NCI-H1417 treated with DMSO at 0.1 percent for 48 hours (cell line): ENCODE measurements around the gene EMILIN3.

ENCODE experiments used
- DNase-seq: peaks from one replicate; lab custom pipeline; 2025; lab: John Stamatoyannopoulos, UW

The EMILIN3 gene

DNA sequence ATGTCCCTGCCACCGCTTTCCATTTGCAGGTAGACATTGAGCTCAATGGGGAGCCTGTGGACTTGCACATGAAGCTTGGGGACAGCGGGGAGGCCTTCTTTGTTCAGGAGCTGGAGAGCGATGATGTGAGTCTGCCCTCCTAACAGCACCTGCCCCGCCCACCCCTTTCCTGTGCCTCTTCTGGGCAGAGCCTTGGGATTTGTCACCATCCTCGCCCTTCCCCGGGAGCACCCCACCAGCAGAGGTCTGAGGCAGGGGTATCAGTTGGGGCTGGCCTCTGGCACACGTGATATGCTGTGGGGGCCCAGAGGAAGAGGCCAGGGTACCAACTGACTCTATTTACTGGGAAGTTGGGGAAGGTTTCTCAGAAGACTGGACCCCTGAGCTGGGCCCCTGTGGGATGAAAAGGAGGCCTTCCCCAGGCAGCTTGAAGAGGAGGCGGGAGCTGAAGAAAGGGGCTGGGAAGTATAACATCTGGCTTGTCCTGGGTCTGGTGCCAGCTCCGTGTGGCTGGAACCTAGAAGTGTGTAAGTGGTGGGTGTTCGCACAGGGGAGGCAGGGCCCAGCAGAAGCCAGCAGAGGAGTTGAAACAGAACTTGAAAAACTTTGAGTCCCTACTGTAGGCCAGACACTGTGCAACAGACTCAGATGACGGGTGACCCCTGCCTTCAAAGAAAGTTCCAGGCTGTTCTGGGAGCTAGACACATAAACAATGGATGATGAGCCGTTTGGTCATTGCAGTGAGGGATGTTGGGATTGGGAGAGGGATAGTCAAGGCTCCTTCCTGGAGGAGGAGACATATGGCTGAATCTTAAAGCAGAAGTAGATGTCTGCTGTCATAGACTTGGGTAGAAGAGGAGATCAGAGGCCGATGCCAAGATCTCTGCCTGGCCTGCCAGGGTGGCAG is 18.8 kb downstream of the EMILIN3 start:
- no peak for DNase-seq

DNA sequence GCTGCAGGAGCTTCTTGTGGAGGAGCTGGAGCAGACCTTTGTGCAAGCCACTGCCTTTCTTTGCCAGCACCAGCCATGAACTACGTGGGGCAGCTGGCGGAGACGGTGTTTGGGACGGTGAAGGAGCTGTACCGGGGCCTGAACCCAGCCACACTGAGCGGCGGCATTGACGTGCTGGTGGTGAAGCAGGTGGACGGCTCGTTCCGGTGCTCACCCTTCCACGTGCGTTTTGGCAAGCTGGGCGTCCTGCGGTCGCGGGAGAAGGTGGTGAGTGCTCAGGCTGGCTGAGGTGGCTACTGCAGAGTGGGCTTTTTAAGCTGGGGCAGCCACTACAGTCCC is 20.9 kb downstream of the EMILIN3 start:
- DNase-seq = no peak

DNA sequence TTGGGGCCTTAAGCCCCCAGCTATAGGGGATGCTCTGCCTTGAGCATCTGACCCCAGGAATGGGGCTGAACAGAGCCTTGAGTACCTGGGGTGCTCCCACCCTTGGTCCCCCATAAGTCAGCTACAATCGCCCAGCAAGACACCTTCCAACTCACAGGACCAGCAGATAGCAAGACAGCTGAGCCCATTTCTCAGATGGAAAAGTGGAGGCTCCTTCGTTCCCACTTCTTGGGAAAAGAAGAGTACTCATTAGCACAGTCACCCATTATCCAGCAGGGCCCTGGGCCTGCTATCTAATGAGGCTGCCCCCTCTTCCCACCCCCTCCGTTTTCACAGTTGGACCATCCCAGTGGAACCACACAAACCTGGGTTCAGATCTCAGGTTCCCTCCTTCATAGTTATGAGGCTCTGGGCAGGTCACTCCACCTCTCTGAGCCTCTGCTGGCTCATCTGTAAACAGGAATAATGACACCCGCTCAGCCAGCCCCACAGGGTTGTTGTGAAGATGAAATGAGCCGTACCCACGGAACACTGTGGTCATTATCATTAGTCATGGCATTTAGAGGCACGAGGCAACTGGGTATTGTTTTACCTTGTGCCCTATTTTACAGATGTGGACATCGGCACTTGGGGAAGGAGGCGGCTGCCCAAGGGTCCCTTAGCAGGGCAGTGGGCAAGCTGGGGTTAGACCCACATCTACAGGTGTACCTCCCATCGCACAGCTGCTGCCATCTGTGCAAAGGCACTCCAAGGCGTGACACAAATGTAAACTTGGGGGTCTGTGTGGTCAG is 21.5 kb downstream of the EMILIN3 start:
- DNase-seq = no peak

DNA sequence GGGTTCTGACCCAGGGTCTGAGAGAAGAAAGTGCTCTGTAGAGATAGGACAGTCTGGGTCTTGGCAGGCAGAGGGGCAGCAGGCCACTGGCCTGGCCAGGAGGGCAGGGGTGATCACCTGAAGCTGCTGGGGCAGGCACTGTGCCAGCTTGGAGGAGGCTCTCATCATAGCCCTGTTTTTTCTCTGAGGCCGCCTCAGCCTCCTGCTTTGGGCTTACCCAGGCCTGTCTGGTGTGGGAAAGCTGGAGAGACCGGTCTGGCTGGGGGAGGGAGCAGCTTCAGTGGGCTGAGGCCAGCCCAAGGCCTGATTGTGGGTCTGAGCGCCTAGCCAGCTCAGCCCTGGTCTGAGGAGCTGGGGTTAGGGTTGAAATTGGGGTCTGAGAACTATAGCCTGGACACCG is 22.1 kb downstream of the EMILIN3 start:
- DNase-seq = no peak

DNA sequence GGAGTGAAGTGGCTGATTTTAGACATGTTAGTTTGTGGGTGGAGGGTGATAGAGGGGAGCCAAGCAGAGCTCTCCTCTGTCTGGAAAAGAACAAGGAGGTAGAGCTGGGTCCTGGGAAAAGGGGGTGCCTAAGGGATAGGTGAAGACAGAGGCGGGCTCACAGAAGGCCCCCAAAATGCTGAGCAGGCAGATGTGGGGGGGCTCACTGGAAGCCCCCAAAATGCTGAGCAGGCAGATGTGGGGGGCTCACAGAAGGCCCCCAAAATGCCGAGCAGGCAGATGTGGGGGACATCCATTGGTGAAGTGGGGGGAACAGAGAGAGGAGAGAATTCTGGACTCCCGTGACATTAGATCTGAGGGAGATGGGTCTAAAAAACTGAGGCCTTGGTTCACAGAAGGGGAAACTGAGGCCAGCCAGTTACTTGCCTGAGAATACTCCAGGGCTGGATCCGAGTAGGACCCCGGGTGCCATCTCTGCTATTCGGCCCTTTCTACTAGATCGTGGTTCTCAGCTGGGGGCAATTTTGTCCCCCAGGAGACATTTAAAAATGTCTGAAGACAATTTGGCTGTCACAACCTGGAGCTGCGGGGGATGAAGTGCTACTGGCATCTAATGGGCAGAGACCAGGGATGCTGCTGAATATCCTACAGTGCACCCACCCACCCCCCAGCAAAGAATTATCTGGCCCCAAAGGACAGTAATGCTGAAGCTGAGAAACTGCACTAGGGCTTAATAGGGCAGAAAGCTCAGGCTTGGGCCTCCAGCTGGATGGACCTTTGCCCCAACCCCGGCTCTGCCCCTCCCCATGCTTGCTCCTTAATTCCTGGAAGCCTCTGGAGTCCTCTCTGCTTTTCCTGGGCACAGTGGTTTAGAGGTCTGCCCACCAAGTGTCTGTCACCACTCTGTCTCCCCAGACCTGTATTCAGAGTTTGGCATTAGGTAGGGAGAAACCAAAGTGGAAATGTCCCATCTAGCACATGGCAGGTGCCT is 23.8 kb downstream of the EMILIN3 start:
- DNase-seq = no peak

DNA sequence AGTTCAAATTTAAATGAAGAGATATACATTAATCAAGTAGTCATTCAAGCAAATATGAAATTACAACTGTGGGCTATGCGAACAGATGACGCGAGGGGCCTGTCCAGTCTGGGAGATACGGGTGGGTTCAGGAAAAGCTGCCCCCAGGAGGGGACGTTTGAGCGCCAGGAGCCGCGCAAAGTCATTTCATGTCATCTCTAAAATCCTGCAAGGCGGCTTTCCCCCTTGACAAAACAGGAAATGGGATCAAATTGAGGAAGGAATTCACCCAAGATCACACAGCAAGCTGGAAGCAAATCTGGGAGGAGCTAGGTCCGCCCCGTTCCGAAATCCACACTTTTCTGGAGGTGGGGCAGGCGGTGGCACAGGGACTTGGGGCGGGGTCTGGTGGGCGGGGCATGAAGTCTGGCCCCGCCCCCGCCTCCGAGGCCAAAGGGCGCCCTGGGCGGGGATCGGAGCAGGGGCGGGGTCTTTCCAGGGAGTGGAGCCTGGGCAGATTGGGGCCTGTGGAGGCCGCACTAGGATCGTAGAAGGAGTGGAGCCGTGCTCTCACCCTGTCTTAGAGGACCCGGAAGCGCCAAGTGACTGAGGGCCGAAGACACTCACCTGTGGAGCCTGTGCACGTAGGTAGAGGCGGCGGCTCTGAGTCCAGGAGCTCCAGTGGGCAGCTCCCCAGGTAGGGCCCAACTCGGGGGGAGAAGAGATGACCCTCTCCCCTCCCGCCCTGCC is 26.1 kb downstream of the EMILIN3 start, which contains the start of gene LPIN3:
LPIN3 (plus strand) TSS at position 495 of the 729 bp plus-strand sequence. CDS start 4,983 bp downstream, outside the sequence.
- peak; percentile 53 for DNase-seq

DNA sequence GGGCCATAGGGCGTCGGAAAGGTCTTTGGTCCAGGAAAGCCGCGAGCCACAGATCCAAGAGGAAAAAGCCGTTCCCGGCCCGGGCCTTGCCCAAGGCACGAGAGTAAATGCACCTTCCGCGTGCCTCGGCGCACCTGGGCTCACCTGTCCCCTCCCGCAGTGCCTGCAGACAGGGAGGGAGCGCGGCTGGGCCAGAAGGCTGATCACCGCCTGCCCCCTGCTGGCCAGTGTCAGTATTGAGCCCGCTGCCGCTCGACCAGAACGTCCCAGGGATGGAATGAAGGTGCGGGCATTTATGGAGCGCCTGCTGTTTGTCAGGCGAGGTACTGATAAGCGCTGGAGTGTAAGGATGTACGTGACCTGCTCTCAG is 26.7 kb downstream of the EMILIN3 start:
- peak; percentile 42 for DNase-seq

DNA sequence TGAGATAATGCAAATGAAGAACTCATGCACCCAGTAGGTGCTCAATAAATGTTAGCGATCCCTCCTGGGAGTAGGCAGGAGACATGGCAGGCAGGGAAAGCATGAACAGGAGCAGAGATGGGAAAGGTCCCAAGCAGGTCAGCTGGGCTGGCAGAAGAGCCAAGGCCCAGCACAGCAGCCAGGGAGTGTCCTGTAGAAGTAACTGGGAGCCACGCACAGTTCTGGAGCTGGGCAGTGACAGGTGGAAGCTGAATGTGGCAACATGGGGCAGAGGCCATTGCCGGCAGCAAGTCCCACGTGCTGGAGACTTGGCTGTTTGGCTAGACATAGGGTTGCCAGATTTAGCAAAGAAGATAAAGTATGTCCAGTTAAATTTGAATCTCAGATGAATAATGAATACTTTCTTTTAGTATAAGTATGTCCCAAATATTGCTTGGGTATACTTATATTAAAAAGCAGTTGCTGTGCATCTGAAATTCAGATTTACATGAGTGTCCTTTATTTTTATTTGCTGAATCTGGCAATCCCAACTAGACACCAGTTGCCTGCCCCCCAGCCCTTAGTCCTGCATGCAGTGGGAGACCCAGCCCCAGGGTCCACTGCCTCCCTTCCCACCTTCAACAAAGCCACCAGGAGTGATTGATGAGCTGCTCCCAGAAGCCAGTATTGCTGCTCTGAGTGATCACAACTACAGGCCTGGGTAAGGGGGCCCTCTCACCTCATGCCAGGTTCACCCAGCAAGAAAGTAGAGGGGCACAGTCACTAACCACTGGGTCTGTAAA is 29.7 kb downstream of the EMILIN3 start:
- no peak for DNase-seq

DNA sequence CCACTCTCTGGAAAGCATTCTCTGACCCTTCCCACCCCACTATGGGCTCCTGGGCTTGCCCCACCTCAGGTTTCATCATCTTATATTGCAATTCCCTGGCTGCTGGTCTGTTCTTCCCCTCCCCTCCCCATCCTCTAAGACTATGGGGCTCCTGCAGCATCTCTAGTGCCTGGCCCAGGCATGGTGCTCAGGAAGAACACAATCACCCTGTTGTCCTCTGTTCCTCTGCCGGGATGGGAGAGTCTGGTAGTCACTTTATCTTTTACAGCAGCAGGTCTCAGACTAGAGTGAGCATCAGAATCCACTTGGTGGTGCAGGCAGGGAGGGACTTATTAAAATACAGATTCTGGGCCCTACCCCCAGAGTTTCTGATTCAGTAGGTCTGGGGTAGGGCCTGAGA is 31.0 kb downstream of the EMILIN3 start:
- no peak for DNase-seq

DNA sequence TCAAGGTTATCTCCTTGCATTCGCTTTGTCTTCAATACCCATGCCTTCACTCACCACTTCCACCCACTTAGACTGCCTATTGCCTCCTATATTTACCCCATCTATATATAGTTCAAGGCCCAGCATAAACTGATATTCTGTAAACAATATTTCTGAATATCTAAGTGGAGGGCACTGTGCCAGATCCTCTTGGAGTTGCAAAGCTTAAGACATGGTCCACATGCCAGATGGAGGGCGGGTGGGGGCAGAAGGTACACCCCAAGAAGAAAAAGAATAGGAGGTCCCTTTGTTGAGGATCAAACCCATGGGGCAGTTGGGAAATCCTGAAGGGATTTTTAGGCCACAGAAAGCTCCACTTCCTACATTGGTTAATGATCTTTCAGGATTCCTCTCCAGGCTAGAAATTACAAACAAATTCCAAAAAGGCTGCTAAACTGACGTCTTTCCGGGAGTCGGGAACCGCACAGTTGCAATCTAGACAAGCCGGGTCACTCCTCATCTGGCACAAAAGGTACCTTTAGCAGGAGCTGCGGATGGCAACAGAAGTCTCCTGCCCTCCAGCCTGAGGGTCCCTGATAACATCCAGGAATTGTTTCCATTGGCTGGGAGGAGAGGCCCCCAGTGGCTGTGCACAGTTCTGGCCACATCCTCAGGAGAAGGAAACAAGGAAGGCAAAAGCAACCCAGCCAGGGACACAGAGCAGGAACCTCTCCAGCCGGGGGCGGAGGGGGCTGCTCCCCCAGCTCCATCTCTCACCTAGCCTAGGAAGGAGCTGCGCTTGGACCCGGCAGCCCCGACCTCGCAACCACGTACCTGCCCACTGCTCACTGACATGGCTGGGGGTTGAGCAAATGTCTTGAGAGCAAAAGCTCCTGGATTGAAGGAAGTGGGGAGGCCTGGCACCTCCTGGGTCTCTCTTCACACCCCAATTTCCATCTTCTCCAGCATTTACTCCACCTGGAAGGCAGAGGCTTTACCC is 31.9 kb downstream of the EMILIN3 start:
- DNase-seq = no peak

DNA sequence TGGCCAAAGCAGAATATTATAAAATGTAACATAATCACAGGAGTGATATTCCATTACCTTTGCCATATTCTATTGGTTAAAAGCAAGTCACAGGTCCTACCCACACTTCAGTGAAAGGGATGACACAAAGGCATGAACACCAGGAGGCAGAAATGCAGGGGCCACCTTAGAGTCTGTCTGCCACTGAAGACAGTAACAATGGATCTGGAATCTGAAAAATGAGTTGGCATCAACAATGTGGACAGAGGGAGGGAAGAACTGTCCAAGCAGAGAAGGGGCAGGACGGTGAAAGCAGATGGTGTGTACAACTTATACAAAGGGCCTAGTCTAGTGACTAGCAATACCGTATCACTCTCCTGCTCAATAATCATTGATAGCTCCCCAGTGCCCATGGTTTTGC is 32.6 kb downstream of the EMILIN3 start:
- no peak for DNase-seq

DNA sequence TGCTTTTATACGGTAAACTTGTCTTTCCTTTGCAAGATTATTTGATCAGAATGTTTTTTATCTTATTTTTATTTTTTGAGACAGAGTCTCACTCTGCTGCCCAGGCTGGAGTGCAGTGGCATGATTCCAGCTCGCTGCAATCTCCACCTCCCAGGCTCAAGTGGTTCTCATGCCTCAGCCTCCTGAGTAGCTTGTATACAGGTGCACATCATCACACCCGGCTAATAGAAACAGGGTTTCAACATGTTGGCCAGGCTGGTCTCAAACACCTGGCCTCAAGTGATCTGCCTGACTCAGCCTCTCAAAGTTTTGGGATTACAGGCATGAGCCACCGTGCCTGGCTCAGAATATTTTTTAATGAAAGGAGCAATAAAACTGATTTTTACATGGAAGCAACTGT is 34.9 kb downstream of the EMILIN3 start:
- no peak for DNase-seq

DNA sequence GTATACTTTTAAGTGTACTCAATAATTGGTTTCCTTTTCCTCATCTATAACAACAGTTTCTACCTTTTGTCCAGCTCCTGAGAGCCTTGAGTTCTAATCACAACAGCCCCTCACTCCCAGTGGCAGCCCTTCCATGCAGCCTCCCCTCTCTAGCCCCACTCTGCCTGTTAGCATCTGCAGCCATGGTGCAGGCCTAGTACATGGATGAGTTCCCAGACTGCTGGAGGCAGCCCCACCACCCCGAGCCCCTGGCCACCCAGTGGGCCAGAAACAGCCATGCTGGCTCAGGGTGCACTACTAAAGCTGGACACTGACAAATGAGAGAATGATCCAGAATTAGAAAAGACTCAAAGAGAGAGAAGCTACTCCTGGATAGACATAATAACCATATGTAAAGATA is 35.7 kb downstream of the EMILIN3 start:
- DNase-seq = no peak

DNA sequence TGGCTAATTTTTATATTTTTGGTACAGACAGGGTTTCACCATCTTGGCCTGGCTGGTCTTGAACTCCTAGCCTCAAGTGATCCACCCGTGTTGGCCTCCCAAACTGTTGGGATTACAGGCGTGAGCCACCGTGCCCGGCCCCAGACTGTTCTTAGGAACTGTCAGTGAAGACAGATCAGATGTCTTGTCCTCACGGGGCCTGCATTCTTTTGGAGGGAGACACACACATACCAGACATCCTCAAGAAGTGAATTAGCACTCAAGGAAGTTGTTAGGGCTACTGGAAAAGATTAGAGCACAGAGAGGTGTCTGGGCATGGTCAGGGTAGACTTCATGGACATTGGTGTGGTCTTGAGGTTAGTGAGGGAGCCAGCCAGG is 36.3 kb downstream of the EMILIN3 start:
- no peak for DNase-seq

DNA sequence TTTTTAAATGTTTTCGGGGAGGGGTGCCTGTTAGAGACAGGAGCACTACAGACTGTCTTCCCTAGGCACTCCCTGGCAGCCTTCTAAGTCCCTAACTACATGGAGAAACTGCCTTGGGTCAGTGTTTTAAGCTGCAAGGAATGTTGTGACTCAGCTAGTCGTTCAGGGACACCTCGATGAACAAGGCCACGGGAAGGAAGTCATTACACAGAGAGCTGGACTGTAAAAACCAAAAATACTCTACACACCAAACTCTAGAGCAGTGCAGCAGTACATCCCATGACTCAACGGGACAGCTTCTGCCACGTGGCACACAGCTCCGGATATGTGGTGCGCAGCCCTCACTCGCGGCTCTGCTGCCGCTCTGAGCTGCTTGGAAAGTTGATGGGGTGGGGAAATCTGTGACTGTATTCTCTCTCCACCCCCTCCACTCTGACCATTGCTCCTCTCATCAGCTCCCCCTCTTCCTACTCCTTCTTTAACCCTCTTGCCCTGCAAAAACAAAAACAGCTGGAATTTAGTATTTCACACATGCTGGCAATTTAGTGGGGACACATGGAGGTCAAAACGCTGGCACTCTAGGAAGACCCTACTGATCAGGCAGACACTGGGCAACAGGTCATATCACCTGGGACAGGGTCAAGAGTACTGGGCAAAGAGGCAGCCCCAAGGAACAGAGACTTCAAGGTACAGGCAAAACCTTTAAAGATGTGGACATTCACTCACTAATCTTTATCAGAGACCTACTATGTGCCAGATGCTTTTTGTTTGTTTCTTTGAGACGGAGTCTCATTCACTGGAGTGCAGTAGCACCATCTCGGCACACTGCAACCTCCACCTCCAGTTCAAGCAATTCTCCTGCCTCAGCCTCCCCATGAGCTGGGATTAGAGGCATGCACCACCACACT is 36.9 kb downstream of the EMILIN3 start:
- no peak for DNase-seq

DNA sequence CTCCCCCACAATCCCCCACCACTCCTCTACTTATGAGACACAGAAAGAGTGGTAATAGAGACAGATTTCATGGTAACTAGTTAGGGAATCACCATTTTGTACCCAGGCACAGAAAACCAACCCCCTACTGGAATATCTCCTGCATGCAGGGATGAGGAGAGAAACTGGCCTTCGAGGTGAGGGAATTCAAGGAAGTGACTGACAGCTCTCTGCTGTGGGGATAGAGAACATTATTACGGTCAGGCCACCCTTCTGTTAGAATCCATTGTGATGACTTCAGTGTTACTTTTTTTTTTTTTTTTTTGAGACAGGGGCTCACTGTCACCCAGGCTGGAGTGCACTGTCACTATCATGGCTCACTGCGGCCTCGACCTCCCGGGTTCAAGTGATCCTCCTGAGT is 39.4 kb downstream of the EMILIN3 start:
- DNase-seq = no peak

DNA sequence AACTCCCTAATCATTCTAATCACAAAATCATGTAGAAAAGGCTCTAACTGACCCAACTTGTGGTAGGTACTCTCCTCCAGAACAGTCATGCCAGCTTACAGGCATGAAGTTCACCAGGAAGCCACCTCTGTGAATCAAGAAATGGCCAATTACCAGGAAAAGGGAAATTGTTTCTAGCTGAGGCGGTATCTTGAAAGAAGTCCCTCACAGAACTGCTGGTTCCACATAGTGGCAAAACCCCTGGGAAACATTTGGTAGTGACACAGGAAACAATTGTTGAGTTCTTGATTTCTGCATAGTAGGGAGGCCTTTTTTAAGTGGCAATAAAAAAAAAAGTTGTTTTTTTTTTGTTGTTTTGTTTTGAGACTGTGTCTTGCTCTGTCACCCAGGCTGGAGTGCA is 45.6 kb downstream of the EMILIN3 start:
- DNase-seq = no peak

DNA sequence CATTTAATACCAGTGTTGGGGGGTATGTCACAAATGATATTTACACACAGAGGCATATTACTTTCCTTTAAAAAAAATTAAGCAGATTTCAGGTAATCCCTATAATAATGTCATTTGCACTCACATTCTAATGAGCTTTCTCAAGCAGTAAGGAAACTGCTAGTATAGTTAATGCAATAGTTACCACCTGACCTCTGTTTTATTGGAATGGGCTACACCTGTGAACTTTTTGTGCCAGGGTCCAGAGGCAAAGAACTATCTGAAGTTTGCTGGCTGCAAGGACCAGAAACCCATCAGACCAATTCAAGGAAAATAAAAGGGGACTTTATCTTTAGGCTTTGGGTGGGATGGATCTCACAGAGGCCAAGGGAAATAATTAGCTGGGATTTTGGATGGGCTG is 46.2 kb downstream of the EMILIN3 start:
- DNase-seq = no peak
